Muscle of back (tissue), 11 donors: ENCODE measurements around the gene TRMT6. TPM values are rescaled to one million over a fixed set of nuclear protein-coding genes. Genes with fewer than 3 reads are reported as not detected.

Experiments
- DNase-seq, 3 donors: peaks; one replicate each; pipeline versions ENCODE4 v3.0.0 to v3.0.0-alpha.2; 2013
- polyA plus RNA-seq, 10 donors: library from polyadenylated mRNA; unstranded; fragments of 120-200 nt; gene quantifications; one replicate each; pipeline ENCODE4 v1.2.1, GENCODE V29; 2013; ENCODE audit not compliant: insufficient read length in 10 of 10

TRMT6 gene
- polyA plus RNA-seq, 10 donors = 8.5 to 14.7 (median 10.9) TPM

- DNase-seq = no peak
Measured at GRCh38 chr20:5967469-5967868, 17.1 kb upstream of the TRMT6 start.

GRCh38 chr20:5949943-5950270 is 426 bp downstream of the TRMT6 start:
- no peak for DNase-seq

- DNase-seq = no peak
Measured at GRCh38 chr20:5947276-5947675, 3.1 kb downstream of the TRMT6 start.

GRCh38 chr20:5945963-5946362 is 4.4 kb downstream of the TRMT6 start:
- DNase-seq = peak in 1 of 3 donors; percentile 32

- DNase-seq = no peak
Measured at GRCh38 chr20:5938456-5939029, 11.8 kb downstream of the TRMT6 start.

- DNase-seq = no peak
Measured at GRCh38 chr20:5936238-5936637, 14.1 kb downstream of the TRMT6 start.

- no peak for DNase-seq
Measured at GRCh38 chr20:5935384-5935783, 14.9 kb downstream of the TRMT6 start.

- DNase-seq = no peak
Measured at GRCh38 chr20:5933802-5934436, 16.4 kb downstream of the TRMT6 start.

- no peak for DNase-seq
Measured at GRCh38 chr20:5932796-5933195, 17.5 kb downstream of the TRMT6 start.

- no peak for DNase-seq
Measured at GRCh38 chr20:5931411-5931810, 18.9 kb downstream of the TRMT6 start.

GRCh38 chr20:5928836-5929715 is 21.3 kb downstream of the TRMT6 start:
- no peak for DNase-seq

- DNase-seq = no peak
Measured at GRCh38 chr20:5927749-5928462, 22.4 kb downstream of the TRMT6 start.

- no peak for DNase-seq
Measured at GRCh38 chr20:5925551-5925950, 24.8 kb downstream of the TRMT6 start.

- no peak for DNase-seq
Measured at GRCh38 chr20:5923493-5923892, 26.8 kb downstream of the TRMT6 start.

GRCh38 chr20:5920581-5920980 is 29.8 kb downstream of the TRMT6 start:
- no peak for DNase-seq

GRCh38 chr20:5919626-5920544 is 30.4 kb downstream of the TRMT6 start:
- DNase-seq = no peak

- no peak for DNase-seq
Measured at GRCh38 chr20:5918856-5919625, 31.3 kb downstream of the TRMT6 start.

- no peak for DNase-seq
Measured at GRCh38 chr20:5914859-5915258, 35.5 kb downstream of the TRMT6 start.

- DNase-seq = no peak
Measured at GRCh38 chr20:5913166-5913565, 37.2 kb downstream of the TRMT6 start.

- no peak for DNase-seq
Measured at GRCh38 chr20:5910186-5910585, 40.1 kb downstream of the TRMT6 start.

GRCh38 chr20:5908981-5909380 is 41.4 kb downstream of the TRMT6 start:
- no peak for DNase-seq
